HG03025 (cell line): ENCODE measurements around the gene SH3TC2.

Experiments used
- ATAC-seq: cut with Tn5 transposase; IDR thresholded peaks from one replicate; pipeline ENCODE4 v1.9.1; 2021; ENCODE audit warnings: mild to moderate bottlenecking, moderate library complexity; ENCODE audit not compliant: unreplicated experiment, low FRiP score

Gene SH3TC2

GRCh38 chr5:148976569-148977381, 86.1 kb downstream of the SH3TC2 start:
- ATAC-seq = no peak

GRCh38 chr5:148974642-148975327, 88.1 kb downstream of the SH3TC2 start:
- no peak for ATAC-seq

GRCh38 chr5:148973455-148973854, 89.4 kb downstream of the SH3TC2 start:
- no peak for ATAC-seq

- no peak for ATAC-seq
Measured at GRCh38 chr5:148972974-148973374, 89.9 kb downstream of the SH3TC2 start.

GRCh38 chr5:148972396-148972795, 90.5 kb downstream of the SH3TC2 start:
- no peak for ATAC-seq

GRCh38 chr5:148970876-148971275, 92.0 kb downstream of the SH3TC2 start:
- ATAC-seq = no peak

- ATAC-seq = no peak
Measured at GRCh38 chr5:148970228-148970627, 92.6 kb downstream of the SH3TC2 start.

- ATAC-seq = no peak
Measured at GRCh38 chr5:148969291-148969690, 93.6 kb downstream of the SH3TC2 start.

GRCh38 chr5:148968311-148968710, 94.6 kb downstream of the SH3TC2 start:
- ATAC-seq = no peak

GRCh38 chr5:148967783-148968182, 95.1 kb downstream of the SH3TC2 start:
- no peak for ATAC-seq

GRCh38 chr5:148966938-148967337, 95.9 kb downstream of the SH3TC2 start:
- ATAC-seq = no peak

GRCh38 chr5:148966348-148966747, 96.5 kb downstream of the SH3TC2 start:
- no peak for ATAC-seq

- ATAC-seq = no peak
Measured at GRCh38 chr5:148965511-148966265, 97.2 kb downstream of the SH3TC2 start.

GRCh38 chr5:148963664-148964063, 99.2 kb downstream of the SH3TC2 start:
- no peak for ATAC-seq

- ATAC-seq = no peak
Measured at GRCh38 chr5:148962761-148963324, 100.0 kb downstream of the SH3TC2 start.

GRCh38 chr5:148962200-148962550, 100.7 kb downstream of the SH3TC2 start:
- no peak for ATAC-seq

GRCh38 chr5:148961261-148962199, 101.3 kb downstream of the SH3TC2 start:
- no peak for ATAC-seq

- no peak for ATAC-seq
Measured at GRCh38 chr5:148960070-148960769, 102.6 kb downstream of the SH3TC2 start.

GRCh38 chr5:148957591-148958202, 105.2 kb downstream of the SH3TC2 start:
- ATAC-seq = no peak
